Measurements from ENCODE around the gene SPTBN4.
A peak's percentile ranks its signal among the peaks of the same experiment; 100 is the strongest.

SPTBN4 gene

GRCh38 chr19:40607311-40608239 lies 140.8 kb downstream of the SPTBN4 start:
- DNase-seq = no peak

- no peak for DNase-seq
Observed at GRCh38 chr19:40608240-40608621, 141.4 kb downstream of the SPTBN4 start.

GRCh38 chr19:40608957-40609356 lies 142.2 kb downstream of the SPTBN4 start:
- DNase-seq = no peak

GRCh38 chr19:40609561-40610395 lies 143.0 kb downstream of the SPTBN4 start:
- peak; percentile 77 for DNase-seq

DNA sequence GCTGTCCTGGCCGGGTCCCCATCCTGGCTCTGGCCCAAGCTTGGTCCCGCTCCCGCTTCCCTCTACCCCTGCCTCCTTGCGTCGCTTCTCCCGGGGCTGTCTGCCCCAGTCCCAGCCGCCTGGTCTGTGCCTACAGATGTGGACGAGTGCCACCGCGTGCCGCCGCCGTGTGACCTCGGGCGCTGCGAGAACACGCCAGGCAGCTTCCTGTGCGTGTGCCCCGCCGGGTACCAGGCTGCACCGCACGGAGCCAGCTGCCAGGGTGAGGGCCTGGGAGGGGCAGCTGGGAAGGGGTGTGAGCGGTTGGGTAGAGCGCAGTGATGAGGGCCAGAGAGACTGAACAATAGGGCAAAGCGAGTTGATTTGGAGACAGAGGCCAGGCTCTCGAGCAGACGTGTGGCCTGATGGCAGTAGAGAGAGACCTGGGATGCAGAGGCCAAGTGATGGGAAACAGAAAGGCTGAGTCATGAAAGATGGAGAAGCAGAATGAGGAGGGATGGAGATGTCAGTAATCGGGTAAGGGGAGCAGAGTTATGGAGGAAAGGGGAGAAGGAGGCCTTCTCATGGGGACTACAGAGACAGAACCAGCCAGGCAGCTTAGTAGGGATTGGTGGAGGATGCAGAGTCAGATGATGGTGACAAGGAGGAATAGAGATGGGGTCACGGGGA lies 143.7 kb downstream of the SPTBN4 start:
- no peak for DNase-seq

- no peak for DNase-seq
Observed at GRCh38 chr19:40611096-40611495, 144.3 kb downstream of the SPTBN4 start.

DNA sequence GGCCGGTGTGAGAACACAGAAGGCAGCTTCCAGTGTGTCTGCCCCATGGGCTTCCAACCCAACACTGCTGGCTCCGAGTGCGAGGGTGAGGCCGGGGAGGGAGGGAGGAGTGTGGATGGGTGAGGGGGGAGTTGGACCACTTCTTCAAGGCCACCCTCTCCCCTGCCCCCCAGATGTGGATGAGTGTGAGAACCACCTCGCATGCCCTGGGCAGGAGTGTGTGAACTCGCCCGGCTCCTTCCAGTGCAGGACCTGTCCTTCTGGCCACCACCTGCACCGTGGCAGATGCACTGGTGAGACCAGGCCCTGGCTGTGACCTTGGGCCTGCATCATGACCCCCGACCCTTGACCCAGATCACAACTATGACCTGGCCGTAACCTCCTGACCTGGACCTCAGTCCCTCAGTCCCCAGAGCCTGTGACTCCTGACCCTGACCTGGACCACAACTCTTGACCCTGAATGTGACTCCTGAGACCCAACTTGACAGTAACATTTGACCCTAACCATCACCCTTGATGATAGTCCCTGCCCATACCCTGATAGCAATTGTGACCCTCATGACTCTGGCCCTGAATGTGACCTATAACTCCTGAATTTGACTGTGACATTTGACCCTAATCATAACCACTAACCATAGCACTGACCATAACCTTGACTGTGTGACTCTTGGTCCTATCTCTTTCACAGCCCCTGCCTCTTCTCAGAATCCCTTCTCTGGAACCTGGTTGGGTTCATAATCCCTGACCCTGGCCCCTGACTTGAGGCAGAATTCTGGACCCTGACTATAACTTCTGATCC lies 145.3 kb downstream of the SPTBN4 start:
- no peak for DNase-seq

DNA sequence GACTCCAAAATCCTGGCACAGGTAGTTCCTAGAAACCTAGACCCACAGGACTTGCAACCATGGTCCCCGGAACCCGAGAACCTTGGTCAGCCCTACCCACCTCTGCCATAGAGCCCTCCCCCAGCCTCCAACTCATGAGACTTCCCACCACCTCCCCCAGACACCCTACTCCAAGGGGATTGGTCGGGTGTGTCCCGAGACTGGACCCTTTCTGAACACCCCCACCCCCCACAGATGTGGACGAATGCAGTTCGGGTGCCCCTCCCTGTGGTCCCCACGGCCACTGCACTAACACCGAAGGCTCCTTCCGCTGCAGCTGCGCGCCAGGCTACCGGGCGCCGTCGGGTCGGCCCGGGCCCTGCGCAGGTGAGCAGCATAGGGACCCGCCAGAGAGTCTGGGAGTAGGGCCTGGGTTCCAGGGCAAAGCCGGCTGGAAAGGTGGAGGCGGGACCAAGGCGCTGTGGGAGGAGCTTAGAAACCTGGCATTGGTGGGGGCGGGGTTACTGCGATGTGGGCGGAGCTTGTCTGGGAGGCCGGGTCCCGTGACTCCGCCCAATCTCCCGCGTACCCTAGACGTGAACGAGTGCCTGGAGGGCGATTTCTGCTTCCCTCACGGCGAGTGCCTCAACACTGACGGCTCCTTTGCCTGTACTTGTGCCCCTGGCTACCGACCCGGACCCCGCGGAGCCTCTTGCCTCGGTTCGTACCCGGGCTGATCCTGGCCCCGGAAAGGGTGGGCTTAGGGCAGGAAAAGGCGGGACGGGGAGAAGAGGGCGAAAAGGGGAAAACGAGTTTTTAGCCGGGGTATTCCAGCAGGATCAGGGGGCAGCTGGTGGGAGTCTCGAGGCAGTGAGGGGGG lies 146.3 kb downstream of the SPTBN4 start:
- peak; percentile 42 for DNase-seq

DNA sequence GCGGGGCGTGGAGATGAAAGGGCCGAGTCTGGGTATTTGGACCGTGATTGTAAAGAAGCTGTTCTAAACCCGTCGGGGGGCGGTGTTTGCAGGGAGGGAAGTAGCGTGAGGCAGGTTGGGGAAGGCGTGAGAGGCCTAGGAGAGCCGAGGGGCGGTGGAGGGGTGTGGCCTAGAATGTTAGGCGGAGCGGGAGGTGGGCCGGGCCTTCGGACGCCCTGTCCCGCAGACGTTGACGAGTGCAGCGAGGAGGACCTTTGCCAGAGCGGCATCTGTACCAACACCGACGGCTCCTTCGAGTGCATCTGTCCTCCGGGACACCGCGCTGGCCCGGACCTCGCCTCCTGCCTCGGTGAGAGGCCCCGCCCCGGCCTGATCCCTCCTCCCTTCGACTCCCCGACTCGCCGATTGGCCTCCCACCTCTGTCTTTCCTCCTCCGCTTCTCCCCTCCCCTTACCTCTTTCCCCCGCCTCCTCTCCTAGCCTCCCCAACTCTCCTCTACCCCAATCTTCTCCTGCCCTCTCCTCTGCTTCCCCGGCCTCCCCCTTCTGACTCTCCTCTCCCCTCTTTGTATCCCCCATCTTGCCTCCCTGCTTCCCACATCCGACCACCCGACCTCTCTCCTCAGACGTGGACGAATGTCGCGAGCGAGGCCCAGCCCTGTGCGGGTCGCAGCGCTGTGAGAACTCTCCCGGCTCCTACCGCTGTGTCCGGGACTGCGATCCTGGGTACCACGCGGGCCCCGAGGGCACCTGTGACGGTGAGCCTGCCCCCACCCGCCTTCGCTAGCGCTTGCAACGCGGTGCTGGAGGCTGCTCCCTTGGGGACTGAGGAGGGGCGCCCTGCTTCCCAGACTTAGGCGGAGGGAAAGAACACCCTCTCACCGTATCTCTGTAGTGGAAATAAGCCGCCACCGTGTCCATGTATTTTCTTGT lies 147.2 kb downstream of the SPTBN4 start:
- DNase-seq = peak; percentile 84

- peak; percentile 97 for DNase-seq
Observed at GRCh38 chr19:40614622-40615411, 148.0 kb downstream of the SPTBN4 start.

DNA sequence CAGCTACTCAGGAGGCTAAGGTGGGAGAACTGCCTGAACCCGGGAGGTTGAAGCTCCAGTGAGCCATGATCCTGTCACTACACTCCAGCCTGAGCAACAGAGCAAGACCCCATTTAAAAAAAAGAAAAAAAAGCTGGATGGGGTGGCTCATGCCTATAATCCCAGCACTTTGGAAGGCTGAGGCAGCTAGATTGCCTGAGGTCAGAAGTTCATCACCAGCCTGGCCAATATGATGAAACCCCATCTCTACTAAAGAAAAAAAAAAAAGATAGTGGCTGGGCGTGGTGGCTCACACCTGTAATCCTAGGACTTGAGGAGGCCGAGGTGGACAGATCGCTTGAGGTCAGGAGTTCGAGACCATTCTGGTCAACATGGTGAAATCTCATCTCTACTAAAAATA lies 149.4 kb downstream of the SPTBN4 start:
- DNase-seq = no peak

- no peak for DNase-seq
Observed at GRCh38 chr19:40616941-40617340, 150.1 kb downstream of the SPTBN4 start.

DNA sequence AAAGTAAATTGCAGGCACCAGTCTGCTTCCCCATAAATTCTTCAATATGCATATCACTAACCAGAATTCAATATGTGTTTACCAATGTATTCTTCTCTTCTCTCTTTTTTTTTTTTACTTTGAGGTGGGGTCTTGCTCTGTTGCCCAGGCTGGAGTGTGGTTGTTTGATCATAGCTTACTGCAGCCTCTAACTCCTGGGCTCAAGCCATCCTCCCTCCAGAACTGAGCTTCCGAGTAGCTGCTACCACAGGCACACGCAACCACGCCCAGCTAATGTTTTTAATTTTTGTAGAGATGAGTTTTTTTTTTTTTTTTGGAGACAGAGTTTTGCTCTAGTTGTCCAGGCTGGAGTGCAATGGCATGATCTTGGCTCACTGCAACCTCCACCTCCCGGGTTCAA lies 151.2 kb downstream of the SPTBN4 start:
- DNase-seq = no peak

- DNase-seq = no peak
Observed at GRCh38 chr19:40619333-40620160, 152.7 kb downstream of the SPTBN4 start.

DNA sequence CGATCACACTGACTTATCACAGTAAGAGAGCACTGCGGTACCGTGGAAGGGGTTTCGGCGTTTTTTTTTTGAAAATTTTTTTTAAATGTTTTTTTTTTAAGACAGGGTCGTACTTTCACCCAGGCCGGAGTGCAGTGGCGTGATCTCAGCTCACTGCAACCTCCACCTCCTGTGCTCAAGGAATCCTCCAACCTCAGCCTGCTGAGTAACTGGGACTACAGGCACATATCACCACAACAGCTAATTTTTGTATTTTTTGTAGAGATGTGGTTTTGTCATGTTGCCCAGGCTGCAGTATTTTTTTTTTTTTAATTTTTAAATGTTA lies 153.3 kb downstream of the SPTBN4 start:
- DNase-seq = no peak

DNA sequence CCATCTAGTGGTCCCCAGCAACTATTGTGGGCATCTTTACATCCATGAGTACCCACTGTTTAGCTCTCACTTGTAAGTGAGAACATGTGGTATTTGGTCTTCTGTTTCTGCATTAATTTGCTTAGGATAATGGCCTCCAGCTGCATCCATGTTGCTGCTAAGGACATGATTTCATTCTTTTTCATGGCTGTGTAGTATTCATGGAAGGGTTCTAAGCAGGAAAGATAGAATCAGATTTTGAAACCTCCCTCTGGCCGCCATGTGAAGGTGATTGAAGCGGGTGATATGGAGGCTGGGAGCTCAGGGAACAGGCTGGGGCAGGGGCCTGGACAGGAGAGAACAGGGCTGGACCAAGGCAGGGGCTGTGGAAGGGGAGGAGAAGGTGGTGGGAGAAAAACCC lies 154.5 kb downstream of the SPTBN4 start:
- no peak for DNase-seq

- no peak for DNase-seq
Observed at GRCh38 chr19:40621966-40622772, 155.4 kb downstream of the SPTBN4 start.

GRCh38 chr19:40622773-40623075 lies 155.9 kb downstream of the SPTBN4 start:
- no peak for DNase-seq
